HUES64 (cell line): Measurements from ENCODE around the gene PPL.

ENCODE experiments used
- H3K27ac ChIP-seq: 2 replicates; pipeline ENCODE4 v1.7.0; 2013; ENCODE audit warnings: low read depth, low read length, inconsistent platforms
- H3K27me3 ChIP-seq: 2 replicates; pipeline ENCODE4 v1.6.1; 2013; ENCODE audit warnings: mild to moderate bottlenecking, low read length; ENCODE audit not compliant: insufficient read depth
- H3K36me3 ChIP-seq: 2 replicates; pipeline ENCODE4 v1.6.1; 2013; ENCODE audit warnings: mild to moderate bottlenecking, low read length; ENCODE audit not compliant: insufficient read depth
- H3K4me1 ChIP-seq: 2 replicates; pipeline ENCODE4 v1.6.1; 2013; ENCODE audit warnings: mild to moderate bottlenecking, low read length, moderate library complexity; ENCODE audit not compliant: insufficient read depth
- H3K4me3 ChIP-seq: 2 replicates; pipeline ENCODE4 v1.5.1; 2013; ENCODE audit warnings: mild to moderate bottlenecking, low read length, moderate library complexity
- H3K9ac ChIP-seq: 2 replicates; pipeline ENCODE4 v1.6.1; 2013; ENCODE audit warnings: mild to moderate bottlenecking, low read depth, low read length
- H3K9me3 ChIP-seq: 2 replicates; pipeline ENCODE4 v1.6.1; 2013; ENCODE audit warnings: low read depth, low read length; ENCODE audit not compliant: insufficient read depth
- WGBS: fragments of 150-250, 120-280 bp; methylation state at CpG from one replicate; pipeline ENCODE4 v1.1.7; 2013; ENCODE audit warnings: missing lambda C conversion rate; 5-methylcytosine and 5-hydroxymethylcytosine counted together

The PPL gene

GRCh38 chr16:4859190-4859899 is 77.6 kb downstream of the PPL start:
- Histone ChIP-seq H3K27me3 (no peaks in the 10 kb centered on the region), H3K27ac (no peak overlapping the region), H3K36me3 (peaks cover 93% of the 10 kb centered on the region), H3K9me3 (no peaks in the 10 kb centered on the region), H3K4me3 (no peak overlapping the region), H3K9ac (no peak overlapping the region), H3K4me1 (no peaks in the 10 kb centered on the region)
- WGBS: 93% methylated on average over 17 of the region's 17 CpGs

GRCh38 chr16:4855804-4856203 is 81.1 kb downstream of the PPL start:
- no peaks in the 10 kb centered on the region for H3K9me3 ChIP-seq
- H3K9ac ChIP-seq: no peak overlapping the region
- H3K4me3 ChIP-seq: no peak overlapping the region
- peaks cover 79% of the 10 kb centered on the region for H3K36me3 ChIP-seq
- 99% methylated on average over 2 of the region's 2 CpGs for WGBS
- H3K4me1 ChIP-seq: peaks cover 5% of the 10 kb centered on the region; the same call in 1 of the 2 replicates
- no peaks in the 10 kb centered on the region for H3K27me3 ChIP-seq
- no peak overlapping the region for H3K27ac ChIP-seq

- Histone ChIP-seq H3K4me3 (no peak overlapping the region), H3K27me3 (no peaks in the 10 kb centered on the region), H3K27ac (no peak overlapping the region), H3K9ac (no peak overlapping the region), H3K4me1 (peaks cover 5% of the 10 kb centered on the region; the same call in 1 of the 2 replicates), H3K36me3 (peaks cover 75% of the 10 kb centered on the region), H3K9me3 (no peaks in the 10 kb centered on the region)
- 96% methylated on average over 5 of the region's 5 CpGs for WGBS
Observed at GRCh38 chr16:4855371-4855770, 81.6 kb downstream of the PPL start.

GRCh38 chr16:4852221-4852872 is 84.6 kb downstream of the PPL start:
- H3K9ac ChIP-seq: peak overlapping the region; percentile 33; the same call in 1 of the 2 replicates
- peaks cover 5% of the 10 kb centered on the region; the same call in 1 of the 2 replicates for H3K4me1 ChIP-seq
- H3K4me3 ChIP-seq: no peak overlapping the region
- H3K9me3 ChIP-seq: no peaks in the 10 kb centered on the region
- no peak overlapping the region for H3K27ac ChIP-seq
- peaks cover 45% of the 10 kb centered on the region for H3K36me3 ChIP-seq
- 88% methylated on average over 1 of the region's 1 CpG for WGBS
- no peaks in the 10 kb centered on the region for H3K27me3 ChIP-seq

- WGBS: 97% methylated on average over 3 of the region's 3 CpGs
- no peaks in the 10 kb centered on the region for H3K27me3 ChIP-seq
- H3K9me3 ChIP-seq: no peaks in the 10 kb centered on the region
- H3K4me1 ChIP-seq: peaks cover 12% of the 10 kb centered on the region; the same call in 1 of the 2 replicates
- no peak overlapping the region for H3K4me3 ChIP-seq
- peaks cover 30% of the 10 kb centered on the region for H3K36me3 ChIP-seq
- H3K27ac ChIP-seq: no peak overlapping the region
- H3K9ac ChIP-seq: no peak overlapping the region
Observed at GRCh38 chr16:4850211-4850610, 86.7 kb downstream of the PPL start.

GRCh38 chr16:4847774-4848587 is 89.0 kb downstream of the PPL start:
- under 1% methylated on average over 83 of the region's 83 CpGs for WGBS
- no peaks in the 10 kb centered on the region for H3K27me3 ChIP-seq
- peak overlapping the region; percentile 85 for H3K9ac ChIP-seq
- H3K36me3 ChIP-seq: peaks cover 31% of the 10 kb centered on the region
- no peaks in the 10 kb centered on the region for H3K9me3 ChIP-seq
- H3K4me1 ChIP-seq: peaks cover 12% of the 10 kb centered on the region; the same call in 1 of the 2 replicates
- H3K4me3 ChIP-seq: peak overlapping the region; percentile 80
- peak overlapping the region; percentile 93 for H3K27ac ChIP-seq

GRCh38 chr16:4846901-4847773 is 89.8 kb downstream of the PPL start, which contains the start of the genes GLYR1 and UBN1:
TSS of gene GLYR1 (minus strand) at chr16:4847288. CDS start at chr16:4847265, 23 bp downstream.
TSS of gene UBN1 (plus strand) at chr16:4847481. CDS start at chr16:4852918, 5,437 bp downstream.
- under 1% methylated on average over 126 of the region's 126 CpGs for whole genome bisulfite sequencing
- Histone ChIP-seq H3K4me3 (peak within 1 kb of the TSS; percentile 80), H3K27me3 (no peaks in the 10 kb centered on the region), H3K9ac (peak within 1 kb of the TSS; percentile 95), H3K27ac (peak within 1 kb of the TSS; percentile 93), H3K4me1 (peaks cover 12% of the 10 kb centered on the region; the same call in 1 of the 2 replicates), H3K9me3 (no peaks in the 10 kb centered on the region), H3K36me3 (peaks cover 36% of the 10 kb centered on the region)

GRCh38 chr16:4846503-4846900 is 90.4 kb downstream of the PPL start:
- Histone ChIP-seq H3K36me3 (peaks cover 42% of the 10 kb centered on the region), H3K9ac (peak overlapping the region; percentile 95), H3K4me1 (peaks cover 8% of the 10 kb centered on the region; the same call in 1 of the 2 replicates), H3K4me3 (peak overlapping the region; percentile 80), H3K27me3 (no peaks in the 10 kb centered on the region), H3K27ac (peak overlapping the region; percentile 93), H3K9me3 (no peaks in the 10 kb centered on the region)
- WGBS: under 1% methylated on average over 27 of the region's 27 CpGs

GRCh38 chr16:4840984-4841383 is 96.0 kb downstream of the PPL start:
- no peak overlapping the region for H3K4me3 ChIP-seq
- WGBS: 77% methylated on average over 5 of the region's 5 CpGs
- peaks cover 5% of the 10 kb centered on the region; the same call in 1 of the 2 replicates for H3K4me1 ChIP-seq
- no peaks in the 10 kb centered on the region for H3K27me3 ChIP-seq
- no peaks in the 10 kb centered on the region for H3K9me3 ChIP-seq
- H3K36me3 ChIP-seq: peaks cover 92% of the 10 kb centered on the region
- no peak overlapping the region for H3K9ac ChIP-seq
- no peak overlapping the region for H3K27ac ChIP-seq

GRCh38 chr16:4839942-4840341 is 97.0 kb downstream of the PPL start:
- 95% methylated on average over 5 of the region's 5 CpGs for WGBS
- H3K4me3 ChIP-seq: no peak overlapping the region

More at GRCh38 chr16:4839942-4840341, 97.0 kb downstream of the PPL start:
- no peak overlapping the region for H3K27ac ChIP-seq
- H3K9ac ChIP-seq: no peak overlapping the region
- no peaks in the 10 kb centered on the region for H3K4me1 ChIP-seq
- peaks cover 92% of the 10 kb centered on the region for H3K36me3 ChIP-seq
- no peaks in the 10 kb centered on the region for H3K9me3 ChIP-seq
- no peaks in the 10 kb centered on the region for H3K27me3 ChIP-seq
